OCI-LY7 (cell line): ENCODE measurements around the gene B3GNT3. TPM values are rescaled to one million over a fixed set of nuclear protein-coding genes. Genes with fewer than 3 reads are reported as not detected.
A peak's percentile ranks its signal among the peaks of the same experiment; 100 is the strongest.

Experiments
- Bru-seq: library from RNA; stranded (reverse); fragments of 400-500 nt; gene quantifications from one replicate; lab custom pipeline; 2021; lab: Mats Ljungman, UMichigan
- BruChase-seq, 2 experiments: library from RNA; stranded (reverse); fragments of 400-500 nt; gene quantifications; one replicate each; lab custom pipeline; 2021; lab: Mats Ljungman, UMichigan
- BruUV-seq: library from RNA; stranded (reverse); fragments of 400-500 nt; replicated peaks from 2 replicates; lab custom pipeline; 2021; lab: Mats Ljungman, UMichigan
- CTCF ChIA-PET: fragments of 300-600 bp; sonication (Branson Sonifier 250); formaldehyde crosslinking; loops from one replicate; lab custom pipeline; 2022; ENCODE audit warnings: antibody characterized with exemption; ENCODE audit not compliant: unreplicated experiment; lab: Charles Lee
- POLR2A ChIA-PET: fragments of 300-600 bp; sonication (Branson Sonifier 250); formaldehyde crosslinking; loops from one replicate; lab custom pipeline; 2022; ENCODE audit warnings: antibody characterized with exemption; lab: Charles Lee
- DNase-seq: peaks from one replicate; pipeline ENCODE4 v3.0.0-alpha.2; 2015; ENCODE audit warnings: low spot score
- H2AFZ ChIP-seq: fragments of 200-600 bp; sonication (generic), shearing (Covaris generic); 2 replicates; pipeline ENCODE4 v1.6.1; 2014; ENCODE audit warnings: mild to moderate bottlenecking, antibody characterized with exemption, low read length, moderate library complexity
- H3K27ac ChIP-seq: fragments of 200-600 bp; sonication (generic); 2 replicates; pipeline ENCODE4 v1.5.1; 2014; ENCODE audit warnings: mixed run types, low read depth, mild to moderate bottlenecking, moderate library complexity, low read length, inconsistent platforms; ENCODE audit not compliant: poor library complexity, severe bottlenecking
- H3K36me3 ChIP-seq: fragments of 200-600 bp; sonication (generic); 2 replicates; pipeline ENCODE4 v1.6.1; 2014; ENCODE audit warnings: mild to moderate bottlenecking, antibody characterized with exemption, low read length, moderate library complexity, mixed read lengths; ENCODE audit not compliant: insufficient read depth
- H3K4me1 ChIP-seq: fragments of 200-600 bp; sonication (generic); 2 replicates; pipeline ENCODE4 v1.5.1; 2014; ENCODE audit warnings: mild to moderate bottlenecking, low read length; ENCODE audit not compliant: insufficient read depth, poor library complexity, severe bottlenecking
- H3K4me2 ChIP-seq: fragments of 200-600 bp; sonication (generic); 2 replicates; pipeline ENCODE4 v1.6.1; 2014; ENCODE audit warnings: mild to moderate bottlenecking, low read length
- H3K4me3 ChIP-seq: fragments of 200-600 bp; sonication (generic); 2 replicates; pipeline ENCODE4 v1.5.1; 2014; ENCODE audit warnings: mild to moderate bottlenecking, low read depth, low read length; ENCODE audit not compliant: poor library complexity, severe bottlenecking
- H3K79me2 ChIP-seq: fragments of 200-600 bp; sonication (generic); 2 replicates; pipeline ENCODE4 v1.6.1; 2016; ENCODE audit warnings: low read depth, mild to moderate bottlenecking, low read length, moderate library complexity, mixed read lengths; ENCODE audit not compliant: insufficient read depth
- H3K9me2 ChIP-seq: fragments of 200-600 bp; sonication (generic); 2 replicates; pipeline ENCODE4 v1.6.1; 2016; ENCODE audit warnings: mild to moderate bottlenecking, low read length, mixed read lengths; ENCODE audit not compliant: insufficient read depth
- H3K9me3 ChIP-seq: fragments of 200-600 bp; sonication (generic); 2 replicates; pipeline ENCODE4 v1.6.1; 2014; ENCODE audit warnings: mild to moderate bottlenecking, mixed run types, low read length, mixed read lengths
- H4K20me1 ChIP-seq: fragments of 200-600 bp; sonication (generic); 2 replicates; pipeline ENCODE4 v1.6.1; 2014; ENCODE audit warnings: mild to moderate bottlenecking, antibody characterized with exemption, low read length, moderate library complexity, mixed read lengths; ENCODE audit not compliant: insufficient read depth
- EZH2phosphoT487 ChIP-seq: fragments of 200-600 bp; sonication (generic); IDR thresholded peaks from 2 replicates; pipeline ENCODE4 v1.6.1; 2018; ENCODE audit warnings: low read depth, borderline replicate concordance, mild to moderate bottlenecking, mixed run types, antibody characterized with exemption, low read length, moderate library complexity, mixed read lengths
- intact Hi-C: fragments of 100-400 bp; cut with micrococcal nuclease; formaldehyde crosslinking; loops from one replicate; pipeline ENCODE4 v1.10.0; 2022; ENCODE audit not compliant: unreplicated experiment
- long read RNA-seq: library from polyadenylated mRNA; stranded (forward); transcript quantifications from one replicate; pipeline ENCODE4 v2.0.0, GENCODE V29; 2022
- total RNA-seq, 2 experiments: library from RNA; depleted of rRNA in 1 of 2; stranded (reverse); fragments of >200 nt in 1 of 2; shearing (Covaris generic) in 1 of 2; gene quantifications; 2 replicates each; pipeline ENCODE4 v1.2.3, GENCODE V29; 2014 to 2022
- TF ChIP-seq, protein P1 (sequence below): fragments of 200-600 bp; sonication (generic); conservative IDR thresholded peaks from 2 replicates; pipeline ENCODE4 v1.5.1; 2014; ENCODE audit warnings: mild to moderate bottlenecking, antibody characterized with exemption, low read length, moderate library complexity, mixed read lengths

Gene B3GNT3, protein sequence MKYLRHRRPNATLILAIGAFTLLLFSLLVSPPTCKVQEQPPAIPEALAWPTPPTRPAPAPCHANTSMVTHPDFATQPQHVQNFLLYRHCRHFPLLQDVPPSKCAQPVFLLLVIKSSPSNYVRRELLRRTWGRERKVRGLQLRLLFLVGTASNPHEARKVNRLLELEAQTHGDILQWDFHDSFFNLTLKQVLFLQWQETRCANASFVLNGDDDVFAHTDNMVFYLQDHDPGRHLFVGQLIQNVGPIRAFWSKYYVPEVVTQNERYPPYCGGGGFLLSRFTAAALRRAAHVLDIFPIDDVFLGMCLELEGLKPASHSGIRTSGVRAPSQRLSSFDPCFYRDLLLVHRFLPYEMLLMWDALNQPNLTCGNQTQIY
- total RNA-seq (2014; rRNA removed; shearing (Covaris generic)) (not detected in 2 replicates), total RNA-seq (2022) (not detected in 2 replicates), Bru-seq, nascent RNA (percentile 10 among the genes with signal in this experiment), BruChase-seq, experiment 1, labeled RNA remaining after a 6-hour chase (percentile 13 among the genes with signal in this experiment), BruChase-seq, experiment 2, labeled RNA remaining after a 2-hour chase (percentile 7 among the genes with signal in this experiment)
- long read RNA-seq: 0 reads

DNA sequence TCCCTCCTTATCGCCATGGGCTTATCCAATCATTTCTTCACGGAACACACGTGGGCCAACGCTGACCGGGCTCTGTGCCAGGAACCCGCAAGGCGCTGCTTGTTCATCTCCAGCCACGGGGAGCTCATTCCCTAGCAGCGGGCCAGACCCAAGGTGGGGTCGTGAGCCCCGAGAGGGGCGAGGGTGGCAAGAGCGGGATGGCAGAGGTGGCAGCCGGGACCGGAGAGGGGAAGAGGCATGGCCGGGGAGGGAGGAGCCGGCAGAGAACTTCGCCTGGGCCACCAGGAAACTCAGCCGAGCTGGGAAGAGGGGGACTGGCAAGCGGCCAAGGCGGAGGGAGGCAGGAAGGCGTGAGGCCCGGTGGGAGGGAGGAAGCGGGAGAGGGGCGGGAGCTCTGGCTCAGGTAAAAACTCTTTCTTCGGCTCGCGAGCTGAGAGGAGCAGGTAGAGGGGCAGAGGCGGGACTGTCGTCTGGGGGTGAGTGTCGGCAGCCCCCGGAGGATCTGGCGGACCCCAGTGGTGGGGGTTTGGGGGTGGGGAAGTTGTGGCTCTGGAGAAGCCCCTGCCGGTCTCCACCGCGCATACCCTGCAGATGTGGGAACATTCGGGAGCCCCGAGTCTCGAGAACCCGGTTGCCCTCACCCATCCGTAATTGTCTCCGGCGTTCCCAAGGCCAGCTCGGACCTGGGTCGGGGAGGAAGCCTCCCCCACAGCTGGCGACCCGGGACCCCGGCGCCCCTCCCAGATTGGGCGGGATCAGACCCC is at the start of gene B3GNT3:
Gene B3GNT3 (plus strand): TSS at position 408 of the 764 bp plus-strand sequence. CDS start 12,670 bp downstream, outside the sequence.
- TF ChIP-seq, protein P1, sequence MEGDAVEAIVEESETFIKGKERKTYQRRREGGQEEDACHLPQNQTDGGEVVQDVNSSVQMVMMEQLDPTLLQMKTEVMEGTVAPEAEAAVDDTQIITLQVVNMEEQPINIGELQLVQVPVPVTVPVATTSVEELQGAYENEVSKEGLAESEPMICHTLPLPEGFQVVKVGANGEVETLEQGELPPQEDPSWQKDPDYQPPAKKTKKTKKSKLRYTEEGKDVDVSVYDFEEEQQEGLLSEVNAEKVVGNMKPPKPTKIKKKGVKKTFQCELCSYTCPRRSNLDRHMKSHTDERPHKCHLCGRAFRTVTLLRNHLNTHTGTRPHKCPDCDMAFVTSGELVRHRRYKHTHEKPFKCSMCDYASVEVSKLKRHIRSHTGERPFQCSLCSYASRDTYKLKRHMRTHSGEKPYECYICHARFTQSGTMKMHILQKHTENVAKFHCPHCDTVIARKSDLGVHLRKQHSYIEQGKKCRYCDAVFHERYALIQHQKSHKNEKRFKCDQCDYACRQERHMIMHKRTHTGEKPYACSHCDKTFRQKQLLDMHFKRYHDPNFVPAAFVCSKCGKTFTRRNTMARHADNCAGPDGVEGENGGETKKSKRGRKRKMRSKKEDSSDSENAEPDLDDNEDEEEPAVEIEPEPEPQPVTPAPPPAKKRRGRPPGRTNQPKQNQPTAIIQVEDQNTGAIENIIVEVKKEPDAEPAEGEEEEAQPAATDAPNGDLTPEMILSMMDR: no peak
- no peak for TF ChIP-seq EZH2phosphoT487
- no TSS peak for BruUV-seq
- ChIA-PET POLR2A (no interaction called here), CTCF (no interaction called here)
- Histone ChIP-seq H3K36me3 (no peaks in the 10 kb centered on the region), H3K27ac (no peak within 1 kb of the TSS), H2AFZ (no peak within 1 kb of the TSS), H3K9me3 (no peaks in the 10 kb centered on the region), H3K4me1 (peaks cover 4% of the 10 kb centered on the region), H3K4me2 (no peak within 1 kb of the TSS), H3K9me2 (no peaks in the 10 kb centered on the region), H3K79me2 (no peaks in the 10 kb centered on the region), H4K20me1 (no peaks in the 10 kb centered on the region), H3K4me3 (no peak within 1 kb of the TSS)
- no peak for DNase-seq
- intact Hi-C loops: no loop called here

DNA sequence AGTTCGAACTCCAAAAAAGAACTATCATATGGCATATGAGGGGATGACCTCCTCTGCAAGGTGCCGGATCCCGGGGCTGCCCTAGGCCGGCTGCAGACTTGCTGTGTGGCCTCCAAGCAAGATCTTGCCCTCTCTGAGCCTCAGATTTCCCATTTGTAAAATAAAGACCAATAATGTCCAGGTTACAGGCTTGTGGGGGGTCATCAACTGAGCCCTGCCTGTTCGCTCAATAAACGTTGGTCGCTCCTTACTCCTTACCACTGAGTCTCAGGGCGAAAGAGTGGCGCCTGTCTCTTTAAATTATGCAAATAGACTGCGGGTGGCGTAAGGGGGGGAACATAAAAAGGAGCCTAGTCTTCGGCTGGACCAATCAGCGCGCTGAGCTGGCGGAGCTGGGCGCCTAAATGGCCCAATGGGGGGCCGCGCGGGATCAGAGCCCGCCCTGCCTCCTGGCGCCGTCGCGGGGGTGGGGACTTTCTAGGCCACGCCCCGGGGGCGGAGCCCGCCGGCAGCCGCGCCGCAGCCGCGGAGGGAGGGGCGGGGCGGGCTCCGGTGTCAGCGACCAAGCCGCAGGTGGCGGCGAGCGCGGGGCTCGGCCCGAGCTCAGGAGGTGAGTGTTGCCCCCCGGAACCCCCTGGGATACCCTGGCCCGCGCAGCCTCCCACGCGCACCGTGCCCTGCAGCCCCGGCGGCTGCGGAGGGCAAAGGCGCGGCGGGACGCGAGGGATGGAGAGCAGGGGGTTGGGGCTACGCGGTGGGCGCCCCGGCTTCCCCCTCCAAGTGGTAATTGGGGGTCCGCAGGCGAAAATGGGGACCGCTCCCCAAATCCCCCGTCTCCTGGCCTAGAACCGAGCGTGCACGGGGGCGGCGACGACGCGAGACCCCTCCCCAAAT is 47.5 kb upstream of the B3GNT3 start:
- peak overlapping the region; percentile 93 for H3K27ac ChIP-seq
- peak overlapping the region; percentile 74 for H3K4me3 ChIP-seq

More for the DNA sequence above, 47.5 kb upstream of the B3GNT3 start:
- Histone ChIP-seq H3K4me2 (peak overlapping the region; percentile 82), H3K36me3 (peaks cover 1% of the 10 kb centered on the region), H3K79me2 (peaks cover 40% of the 10 kb centered on the region), H3K4me1 (peaks cover 49% of the 10 kb centered on the region), H2AFZ (peak overlapping the region; percentile 57; the same call in 1 of the 2 replicates), H3K9me3 (no peaks in the 10 kb centered on the region), H4K20me1 (no peaks in the 10 kb centered on the region), H3K9me2 (no peaks in the 10 kb centered on the region)
- no TSS peak for BruUV-seq
- ChIA-PET CTCF (interaction anchor here (1.1 kb wide), 1 partner anchor 19 kb away, joined by 3 read pairs; no protein-coding TSS in a partner anchor), POLR2A (interaction anchor here (1.0 kb wide), 1 partner anchor 9 kb away, joined by 3 read pairs; no protein-coding TSS in a partner anchor)
- TF ChIP-seq EZH2phosphoT487: no peak
- TF ChIP-seq, protein P1: no peak
- intact Hi-C loops: no loop called here
- peak; percentile 99 for DNase-seq
